OCI-LY3 (cell line): ENCODE results near the gene TCF23.

Experiments
- H2AFZ ChIP-seq: fragments of 200-600, 300-600 bp; shearing (Covaris generic); 2 replicates; pipeline ENCODE4 v1.6.0; 2014; ENCODE audit warnings: antibody characterized with exemption, low read depth, low read length
- H3K27ac ChIP-seq: fragments of 200-600, 300-600 bp; sonication (generic); 2 replicates; pipeline ENCODE4 v1.5.1; 2014; ENCODE audit warnings: mild to moderate bottlenecking, low read length, moderate library complexity, mixed read lengths
- H3K27me3 ChIP-seq: fragments of 200-600, 300-600 bp; sonication (generic); 2 replicates; pipeline ENCODE4 v1.6.1; 2014; ENCODE audit warnings: low read depth, low read length, mixed read lengths
- H3K36me3 ChIP-seq: fragments of 200-600, 300-600 bp; sonication (generic); replicated peaks from 2 replicates; pipeline ENCODE3; 2014; ENCODE audit warnings: low read depth, low read length, mixed read lengths
- H3K4me1 ChIP-seq: fragments of 300-600, 200-600 bp; sonication (generic); 2 replicates; pipeline ENCODE4 v1.6.1; 2014; ENCODE audit warnings: low read length, mixed read lengths
- H3K4me2 ChIP-seq: fragments of 200-600, 300-600 bp; sonication (generic); 2 replicates; pipeline ENCODE4 v1.6.1; 2014; ENCODE audit warnings: low read length, mixed read lengths
- H3K4me3 ChIP-seq: fragments of 300-600, 200-600 bp; sonication (generic); 2 replicates; pipeline ENCODE4 v1.5.1; 2014; ENCODE audit warnings: antibody characterized with exemption, mild to moderate bottlenecking, low read length, moderate library complexity
- H3K79me2 ChIP-seq: fragments of 300-600, 200-600 bp; shearing (Covaris generic); 2 replicates; pipeline ENCODE4 v1.6.1; 2014; ENCODE audit warnings: mild to moderate bottlenecking, low read length, mixed read lengths
- H3K9ac ChIP-seq: fragments of 300-600, 200-600 bp; shearing (Covaris generic); 2 replicates; pipeline ENCODE4 v1.6.0; 2014; ENCODE audit warnings: mild to moderate bottlenecking, low read length, moderate library complexity
- H3K9me3 ChIP-seq: fragments of 200-600, 300-600 bp; shearing (Covaris generic); 2 replicates; pipeline ENCODE4 v1.6.1; 2014; ENCODE audit warnings: low read length, mixed read lengths; ENCODE audit not compliant: insufficient read depth
- H4K20me1 ChIP-seq: fragments of 200-600, 300-600 bp; sonication (generic); 2 replicates; pipeline ENCODE4 v1.6.1; 2016; ENCODE audit warnings: low read length, mixed read lengths; ENCODE audit not compliant: insufficient read depth
- EZH2phosphoT487 ChIP-seq: fragments of 200-600 bp; shearing (Covaris generic); IDR thresholded peaks from 2 replicates; pipeline ENCODE4 v1.6.1; 2018; ENCODE audit warnings: antibody characterized with exemption, mixed run types, low read depth
- TF ChIP-seq, protein P1 (sequence below): fragments of 200-600, 300-600 bp; sonication (generic); IDR thresholded peaks from 2 replicates; pipeline ENCODE4 v1.5.1; 2014; ENCODE audit warnings: antibody characterized with exemption, low read length, low read depth

TCF23 gene

GRCh38 chr2:27199241-27199640 lies 50.4 kb downstream of the TCF23 start:
- Histone ChIP-seq H2AFZ (no peak overlapping the region), H3K36me3 (peaks cover 7% of the 10 kb centered on the region), H3K9ac (no peak overlapping the region), H3K27ac (no peak overlapping the region), H3K4me1 (no peaks in the 10 kb centered on the region), H3K9me3 (no peaks in the 10 kb centered on the region), H3K4me3 (no peak overlapping the region), H3K27me3 (no peaks in the 10 kb centered on the region; the same call in 1 of the 2 replicates), H3K79me2 (no peaks in the 10 kb centered on the region), H4K20me1 (no peaks in the 10 kb centered on the region), H3K4me2 (no peak overlapping the region)
- TF ChIP-seq EZH2phosphoT487 = no peak
- TF ChIP-seq, protein P1, sequence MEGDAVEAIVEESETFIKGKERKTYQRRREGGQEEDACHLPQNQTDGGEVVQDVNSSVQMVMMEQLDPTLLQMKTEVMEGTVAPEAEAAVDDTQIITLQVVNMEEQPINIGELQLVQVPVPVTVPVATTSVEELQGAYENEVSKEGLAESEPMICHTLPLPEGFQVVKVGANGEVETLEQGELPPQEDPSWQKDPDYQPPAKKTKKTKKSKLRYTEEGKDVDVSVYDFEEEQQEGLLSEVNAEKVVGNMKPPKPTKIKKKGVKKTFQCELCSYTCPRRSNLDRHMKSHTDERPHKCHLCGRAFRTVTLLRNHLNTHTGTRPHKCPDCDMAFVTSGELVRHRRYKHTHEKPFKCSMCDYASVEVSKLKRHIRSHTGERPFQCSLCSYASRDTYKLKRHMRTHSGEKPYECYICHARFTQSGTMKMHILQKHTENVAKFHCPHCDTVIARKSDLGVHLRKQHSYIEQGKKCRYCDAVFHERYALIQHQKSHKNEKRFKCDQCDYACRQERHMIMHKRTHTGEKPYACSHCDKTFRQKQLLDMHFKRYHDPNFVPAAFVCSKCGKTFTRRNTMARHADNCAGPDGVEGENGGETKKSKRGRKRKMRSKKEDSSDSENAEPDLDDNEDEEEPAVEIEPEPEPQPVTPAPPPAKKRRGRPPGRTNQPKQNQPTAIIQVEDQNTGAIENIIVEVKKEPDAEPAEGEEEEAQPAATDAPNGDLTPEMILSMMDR = no peak

GRCh38 chr2:27201675-27202074 lies 52.9 kb downstream of the TCF23 start:
- no peaks in the 10 kb centered on the region for H3K9me3 ChIP-seq
- H3K4me1 ChIP-seq = no peaks in the 10 kb centered on the region
- H3K9ac ChIP-seq = no peak overlapping the region
- TF ChIP-seq, protein P1 = no peak
- TF ChIP-seq EZH2phosphoT487 = no peak
- H3K36me3 ChIP-seq = peaks cover 16% of the 10 kb centered on the region
- no peak overlapping the region for H2AFZ ChIP-seq
- no peaks in the 10 kb centered on the region for H4K20me1 ChIP-seq
- H3K79me2 ChIP-seq = no peaks in the 10 kb centered on the region
- H3K27ac ChIP-seq = no peak overlapping the region
- H3K4me2 ChIP-seq = no peak overlapping the region
- H3K4me3 ChIP-seq = no peak overlapping the region
- H3K27me3 ChIP-seq = no peaks in the 10 kb centered on the region

DNA sequence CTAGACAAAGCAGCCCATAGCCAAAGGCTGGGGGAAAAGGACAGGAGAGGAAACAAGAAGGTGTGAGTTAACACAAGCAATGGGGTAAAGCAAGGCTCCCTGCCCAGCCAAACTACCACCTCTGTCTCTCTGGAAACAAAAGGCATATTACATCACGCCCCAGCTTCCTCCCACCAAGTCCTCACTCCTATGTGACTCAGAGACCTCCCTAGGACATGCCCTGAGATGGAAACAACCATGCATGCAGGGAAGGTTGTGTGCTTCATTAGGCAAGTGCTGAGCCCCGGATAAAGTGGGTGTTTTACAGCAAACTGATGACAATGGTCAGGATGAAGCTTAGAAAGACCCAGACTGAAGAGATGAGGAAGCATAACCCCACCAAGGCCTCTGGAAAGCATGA lies 54.0 kb downstream of the TCF23 start:
- no peaks in the 10 kb centered on the region for H4K20me1 ChIP-seq
- TF ChIP-seq, protein P1 = no peak
- no peak for TF ChIP-seq EZH2phosphoT487
- no peaks in the 10 kb centered on the region for H3K9me3 ChIP-seq
- H3K27me3 ChIP-seq = no peaks in the 10 kb centered on the region
- no peak overlapping the region for H3K9ac ChIP-seq
- H3K4me1 ChIP-seq = no peaks in the 10 kb centered on the region
- no peak overlapping the region for H3K27ac ChIP-seq
- H3K4me3 ChIP-seq = no peak overlapping the region
- peaks cover 20% of the 10 kb centered on the region for H3K36me3 ChIP-seq
- no peak overlapping the region for H2AFZ ChIP-seq
- no peak overlapping the region for H3K4me2 ChIP-seq
- H3K79me2 ChIP-seq = no peaks in the 10 kb centered on the region

- no peak for TF ChIP-seq EZH2phosphoT487
- TF ChIP-seq, protein P1 = no peak
- H3K27me3 ChIP-seq = no peaks in the 10 kb centered on the region
- no peaks in the 10 kb centered on the region for H3K4me1 ChIP-seq
- no peak overlapping the region for H3K9ac ChIP-seq
- no peak overlapping the region for H3K4me3 ChIP-seq
- no peaks in the 10 kb centered on the region for H3K79me2 ChIP-seq
- H4K20me1 ChIP-seq = no peaks in the 10 kb centered on the region
- no peak overlapping the region for H3K4me2 ChIP-seq
- peaks cover 25% of the 10 kb centered on the region for H3K36me3 ChIP-seq
- H2AFZ ChIP-seq = no peak overlapping the region
- no peak overlapping the region for H3K27ac ChIP-seq
- H3K9me3 ChIP-seq = no peaks in the 10 kb centered on the region
Measured at GRCh38 chr2:27203741-27204140, 54.9 kb downstream of the TCF23 start.
